Cardiac fibroblast (primary cell): ENCODE data around the gene ZNF366.

Experiments used
- DNase-seq, 2 donors: peaks; one replicate each; pipeline versions ENCODE4 v3.0.0 to v3.0.0-alpha.2; 2010; ENCODE audit warnings: low read depth in 2 of 2
- H3K4me3 ChIP-seq, 2 donors: replicated peaks in 1 of 2; 1 replicate in 1 of 2; 2 replicates in 1 of 2; pipeline ENCODE4 v1.5.1; 2011; ENCODE audit warnings: low read depth in 2 of 2, low read length in 2 of 2, mild to moderate bottlenecking in 2 of 2, moderate library complexity in 1 of 2
- TF ChIP-seq, protein P1 (sequence below): IDR thresholded peaks from one replicate; pipeline ENCODE4 v1.5.1; 2011; ENCODE audit warnings: low read depth, mild to moderate bottlenecking, low read length, inconsistent platforms

ZNF366 gene

DNA sequence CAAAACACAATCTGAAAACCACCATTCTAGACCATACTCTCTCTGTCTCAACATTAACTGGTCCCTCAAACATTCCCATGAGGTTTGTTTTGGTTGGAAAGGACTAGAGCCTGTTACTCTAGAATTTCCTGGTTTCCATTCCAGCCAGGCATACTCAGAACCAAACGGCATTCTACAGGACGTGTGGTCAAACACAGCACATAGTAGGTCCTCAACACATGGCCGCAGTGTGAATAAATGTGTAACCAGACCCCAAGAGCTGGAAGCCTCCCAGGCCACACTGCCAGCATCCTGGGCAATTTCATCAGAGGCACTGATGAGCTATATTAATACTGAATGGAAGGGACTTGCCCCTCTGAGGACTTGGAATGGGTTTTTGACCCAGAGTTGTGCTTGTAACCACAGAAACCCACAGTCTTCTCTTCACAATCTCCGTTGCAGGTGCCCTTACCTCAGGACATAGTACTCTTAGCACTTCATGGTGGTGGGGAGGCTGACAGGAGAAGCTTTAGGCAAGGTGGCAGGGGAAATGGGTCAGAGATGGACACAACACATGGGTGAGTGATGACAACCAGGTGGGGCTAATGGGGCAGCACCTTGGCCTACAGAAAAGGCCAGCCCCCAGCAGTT lies 66.0 kb downstream of the ZNF366 start:
- TF ChIP-seq, protein P1, sequence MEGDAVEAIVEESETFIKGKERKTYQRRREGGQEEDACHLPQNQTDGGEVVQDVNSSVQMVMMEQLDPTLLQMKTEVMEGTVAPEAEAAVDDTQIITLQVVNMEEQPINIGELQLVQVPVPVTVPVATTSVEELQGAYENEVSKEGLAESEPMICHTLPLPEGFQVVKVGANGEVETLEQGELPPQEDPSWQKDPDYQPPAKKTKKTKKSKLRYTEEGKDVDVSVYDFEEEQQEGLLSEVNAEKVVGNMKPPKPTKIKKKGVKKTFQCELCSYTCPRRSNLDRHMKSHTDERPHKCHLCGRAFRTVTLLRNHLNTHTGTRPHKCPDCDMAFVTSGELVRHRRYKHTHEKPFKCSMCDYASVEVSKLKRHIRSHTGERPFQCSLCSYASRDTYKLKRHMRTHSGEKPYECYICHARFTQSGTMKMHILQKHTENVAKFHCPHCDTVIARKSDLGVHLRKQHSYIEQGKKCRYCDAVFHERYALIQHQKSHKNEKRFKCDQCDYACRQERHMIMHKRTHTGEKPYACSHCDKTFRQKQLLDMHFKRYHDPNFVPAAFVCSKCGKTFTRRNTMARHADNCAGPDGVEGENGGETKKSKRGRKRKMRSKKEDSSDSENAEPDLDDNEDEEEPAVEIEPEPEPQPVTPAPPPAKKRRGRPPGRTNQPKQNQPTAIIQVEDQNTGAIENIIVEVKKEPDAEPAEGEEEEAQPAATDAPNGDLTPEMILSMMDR, result no peak
- DNase-seq, result peak in 1 of 2 donors; percentile 50
- H3K4me3 ChIP-seq, result no peak overlapping the region

DNA sequence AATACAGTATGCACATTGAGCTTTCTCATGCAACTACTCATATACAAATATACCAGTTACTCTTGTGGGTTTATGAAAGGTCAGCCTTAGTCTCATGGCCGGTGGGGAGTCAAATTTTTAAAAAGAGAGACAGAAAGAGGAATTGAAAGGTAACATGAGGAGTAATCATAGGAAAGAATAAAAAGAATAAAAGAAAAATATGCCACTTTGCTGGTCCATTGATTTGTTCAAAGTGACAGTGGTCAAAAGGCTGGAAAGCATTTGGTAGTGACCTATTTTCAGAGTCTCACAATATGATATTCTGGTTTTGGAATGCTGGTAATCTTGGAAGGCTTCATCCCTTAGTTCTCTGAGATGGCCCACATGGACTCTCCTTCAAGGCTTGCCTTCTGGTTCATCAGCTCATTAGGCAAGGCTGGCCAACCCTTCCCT lies 67.0 kb downstream of the ZNF366 start:
- TF ChIP-seq, protein P1, result no peak

DNA sequence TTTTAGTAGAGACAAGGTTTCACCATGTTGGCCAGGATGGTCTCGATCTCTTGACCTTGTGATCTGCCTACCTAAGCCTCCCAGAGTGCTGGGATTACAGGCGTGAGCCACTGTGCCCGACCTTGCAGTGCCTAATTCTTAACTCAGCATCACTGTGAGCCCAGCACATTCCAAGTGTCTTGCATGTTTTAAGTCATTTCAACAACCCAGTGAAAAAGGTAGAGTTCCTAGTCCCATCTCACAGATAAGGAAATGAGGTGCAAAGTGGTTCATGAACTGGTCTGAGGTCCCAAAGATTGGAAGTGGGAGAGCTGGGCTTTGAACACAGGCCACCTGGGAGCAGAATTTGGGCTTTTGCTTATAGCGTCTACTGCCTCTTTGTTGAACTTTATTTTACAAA lies 68.0 kb downstream of the ZNF366 start:
- no peak for DNase-seq
- H3K4me3 ChIP-seq, result no peak overlapping the region
- TF ChIP-seq, protein P1, result no peak

More for the DNA sequence above, 67.0 kb downstream of the ZNF366 start:
- no peak for DNase-seq
- no peak overlapping the region for H3K4me3 ChIP-seq

DNA sequence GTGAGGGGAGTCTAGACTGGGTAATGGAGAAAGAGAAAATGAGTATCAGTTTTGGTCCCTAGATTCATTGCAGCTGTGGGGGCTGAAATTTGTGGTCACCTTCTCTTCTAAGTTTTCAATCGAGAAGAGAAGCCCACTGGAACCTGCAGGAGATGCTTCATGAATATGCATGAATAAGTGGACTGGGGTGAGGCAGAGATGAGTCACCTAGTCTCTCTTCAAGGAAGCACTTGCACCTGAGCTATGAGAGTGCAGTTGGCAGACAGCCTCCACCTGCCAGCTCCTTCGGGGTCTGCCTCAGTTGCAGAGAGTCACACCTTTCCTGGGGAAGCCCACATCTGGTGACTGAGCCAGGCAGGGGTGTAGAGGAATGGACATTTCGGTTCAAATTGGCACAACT lies 69.1 kb downstream of the ZNF366 start:
- H3K4me3 ChIP-seq, result no peak overlapping the region
- TF ChIP-seq, protein P1, result no peak
- DNase-seq, result no peak

DNA sequence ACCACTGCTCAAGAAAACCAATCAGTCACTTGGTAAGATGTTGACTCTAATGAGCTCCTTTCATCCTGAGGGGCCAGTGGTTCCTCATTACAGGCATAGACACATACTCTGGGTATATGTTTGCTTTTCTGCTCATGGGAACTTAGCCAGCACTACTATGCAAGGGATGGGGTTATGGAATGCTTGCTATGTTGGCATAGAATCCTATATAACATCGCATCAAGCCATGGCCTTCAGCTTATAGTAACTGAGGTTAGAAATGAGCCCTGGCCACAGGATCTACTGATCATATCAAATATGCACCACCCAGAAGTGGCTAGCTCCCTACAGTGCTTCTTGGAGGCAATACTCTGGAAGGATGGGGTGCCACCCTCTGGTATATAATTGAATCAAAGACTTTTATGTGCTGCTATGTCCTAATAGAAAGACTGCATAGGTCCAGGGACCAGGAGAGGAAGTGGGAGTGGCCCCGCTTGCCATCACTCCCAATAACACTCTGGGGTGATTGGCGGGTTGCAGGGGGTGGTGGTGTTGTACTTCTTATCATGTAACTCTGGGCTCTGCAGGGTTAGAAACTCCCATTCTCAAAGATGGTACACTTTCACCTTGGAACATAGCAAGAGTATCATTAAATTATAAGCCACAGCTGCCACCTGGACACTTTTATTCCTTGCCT lies 70.3 kb downstream of the ZNF366 start:
- no peak overlapping the region for H3K4me3 ChIP-seq
- peak; percentile 46 to 67 for DNase-seq
- TF ChIP-seq, protein P1, result no peak

DNA sequence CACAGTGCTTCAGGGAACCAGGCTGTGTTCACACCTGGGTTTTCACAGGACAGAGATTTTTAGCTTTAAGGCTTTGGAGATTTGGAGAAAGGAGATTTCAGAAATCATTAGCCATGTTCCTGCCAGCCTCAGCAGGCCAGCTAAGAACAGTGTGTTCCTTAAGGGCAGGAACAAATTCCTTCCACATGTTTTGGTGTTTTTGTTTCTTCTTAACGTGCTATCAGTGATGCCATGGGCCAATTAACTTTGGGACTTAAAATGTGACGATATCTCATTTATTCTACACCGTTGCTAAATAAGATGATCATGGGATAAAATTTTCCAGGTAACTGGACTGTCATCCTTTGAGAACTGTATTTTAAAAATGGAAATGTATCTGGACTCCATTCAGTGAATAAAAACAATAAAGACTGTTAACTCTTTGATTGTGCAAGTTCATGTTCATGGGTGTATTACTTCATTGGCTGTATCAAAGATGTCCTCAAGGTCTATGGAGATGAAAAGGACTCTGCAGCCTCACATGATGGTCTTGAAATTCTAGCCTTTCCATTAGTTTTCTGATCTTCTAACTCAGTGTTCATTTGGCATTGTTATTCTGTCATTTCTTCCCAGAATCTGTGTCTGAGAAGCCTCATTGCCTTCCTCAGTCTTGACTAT lies 72.3 kb downstream of the ZNF366 start:
- TF ChIP-seq, protein P1, result no peak
- DNase-seq, result peak; percentile 46 to 55
- H3K4me3 ChIP-seq, result no peak overlapping the region
